DMS53 treated with DMSO at 0.1 percent for 48 hours (cell line): Measurements from ENCODE around the gene TRAF7.

Experiments
- DNase-seq: peaks from one replicate; lab custom pipeline; 2025; ENCODE audit not compliant: unreplicated experiment; lab: John Stamatoyannopoulos, UW

Gene TRAF7

DNA sequence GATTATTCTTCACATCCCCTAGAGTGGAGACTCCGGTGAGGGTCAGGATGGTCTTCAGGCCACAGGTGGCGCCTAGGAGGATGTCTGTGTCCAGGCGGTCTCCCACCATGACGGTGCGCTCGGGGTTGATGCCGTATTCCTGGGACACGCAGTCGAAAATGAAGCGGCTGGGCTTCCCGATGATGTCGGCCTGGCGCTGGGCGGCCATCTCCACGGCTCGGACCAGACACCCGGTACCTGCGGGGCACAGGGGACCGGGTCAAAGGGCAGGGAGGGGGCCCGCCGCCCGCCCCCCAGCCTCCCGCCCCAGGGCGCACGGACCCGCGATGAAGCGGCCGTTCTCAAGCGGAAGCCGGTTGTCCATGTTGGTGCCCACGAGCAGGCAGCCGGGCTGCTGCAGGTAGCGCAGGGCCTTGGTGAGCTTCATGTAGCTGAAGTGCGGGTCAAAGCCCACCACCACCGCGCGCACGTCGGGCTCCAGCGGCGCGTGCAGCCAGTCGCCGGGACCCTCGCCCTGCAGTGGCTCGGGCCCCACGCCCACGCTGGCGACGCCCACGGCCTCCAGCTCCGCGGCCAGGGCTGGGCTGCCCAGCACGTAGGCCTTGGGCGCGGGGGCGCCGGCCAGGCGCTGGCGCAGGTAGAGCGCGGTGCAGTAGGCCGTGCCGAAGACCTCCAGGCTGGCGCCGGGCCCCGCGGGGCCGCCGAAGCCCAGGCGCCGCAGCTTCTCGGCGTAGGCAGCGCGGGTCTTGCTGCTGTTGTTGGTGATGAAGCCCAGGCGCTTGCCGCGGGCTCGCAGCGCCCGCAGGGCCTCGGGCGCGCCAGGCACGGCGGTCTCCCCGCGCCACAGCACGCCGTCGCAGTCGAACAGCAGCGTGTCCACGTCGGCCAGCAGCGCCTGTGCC is 58.5 kb downstream of the TRAF7 start:
- no peak for DNase-seq

DNA sequence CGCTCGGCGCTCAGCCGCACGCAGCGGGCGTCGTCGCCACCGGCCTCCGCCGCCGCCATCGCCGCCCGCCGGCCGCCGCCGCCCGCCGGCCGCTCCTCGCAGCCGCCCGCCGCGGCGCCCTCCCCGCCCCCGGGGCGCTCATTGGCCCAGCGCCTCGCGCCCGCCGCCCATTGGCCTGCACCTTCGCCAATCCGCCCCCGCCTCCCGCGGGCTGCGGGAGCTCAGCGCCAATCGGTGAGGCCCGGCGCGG is 59.1 kb downstream of the TRAF7 start, which contains the start of gene PGP:
TSS of gene PGP (minus strand) at position 122 of the 250 bp plus-strand sequence. CDS start at position 59, 63 bp downstream.
- DNase-seq = no peak

DNA sequence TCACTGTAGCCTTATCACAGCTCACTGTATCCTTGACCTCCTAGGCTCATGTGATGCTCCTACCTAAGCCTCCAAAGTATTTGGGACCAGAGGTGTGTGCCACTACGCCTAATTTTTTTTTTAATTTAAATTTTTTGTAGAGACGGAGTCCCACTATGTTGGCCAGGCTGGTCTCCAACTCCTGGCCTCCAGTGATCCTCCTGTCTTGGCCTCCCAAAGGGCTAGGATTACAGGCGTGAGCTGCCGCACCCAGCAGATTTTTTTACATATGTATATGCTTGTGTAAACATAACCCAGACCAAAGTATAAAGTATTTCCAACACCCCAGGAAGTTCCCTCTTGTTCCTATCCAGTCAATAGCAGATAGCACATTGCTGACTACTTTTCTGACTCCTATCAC is 60.7 kb downstream of the TRAF7 start:
- no peak for DNase-seq

DNA sequence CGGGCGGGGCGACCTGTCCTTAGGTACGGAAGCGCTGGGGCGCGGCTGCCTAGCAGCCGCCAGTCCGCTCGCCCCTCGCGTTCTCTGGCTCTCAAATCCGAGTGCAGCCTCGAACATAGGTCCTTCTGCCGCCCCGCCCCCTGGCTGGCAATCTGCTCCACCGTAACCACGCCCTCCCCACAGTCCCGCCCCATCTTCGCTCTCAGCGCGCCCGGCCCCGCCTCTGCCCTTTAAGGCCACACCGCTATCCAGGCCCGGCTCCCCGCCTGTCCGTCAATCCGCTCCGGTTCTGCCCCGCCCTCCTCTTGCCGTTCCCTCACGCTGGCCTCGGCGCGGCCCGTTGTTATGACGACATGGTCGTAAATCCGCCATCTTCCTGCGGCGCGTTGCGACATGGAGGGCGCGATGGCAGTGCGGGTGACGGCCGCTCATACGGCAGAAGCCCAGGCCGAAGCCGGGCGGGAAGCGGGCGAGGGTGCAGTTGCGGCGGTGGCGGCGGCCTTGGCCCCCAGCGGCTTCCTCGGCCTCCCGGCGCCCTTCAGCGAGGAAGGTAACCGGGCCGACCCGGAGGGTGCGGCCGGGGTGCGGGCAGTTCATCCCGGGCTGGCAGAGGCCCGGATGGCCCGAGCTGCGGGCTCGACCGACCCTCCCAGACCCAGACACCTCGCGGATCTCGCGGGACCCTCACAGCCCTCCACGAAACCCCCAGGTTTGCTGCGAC is 67.8 kb downstream of the TRAF7 start, which contains the start of gene E4F1:
TSS of gene E4F1 (plus strand) at position 371 of the 721 bp plus-strand sequence. CDS start at position 394, 23 bp downstream.
- peak; percentile 96 for DNase-seq

DNA sequence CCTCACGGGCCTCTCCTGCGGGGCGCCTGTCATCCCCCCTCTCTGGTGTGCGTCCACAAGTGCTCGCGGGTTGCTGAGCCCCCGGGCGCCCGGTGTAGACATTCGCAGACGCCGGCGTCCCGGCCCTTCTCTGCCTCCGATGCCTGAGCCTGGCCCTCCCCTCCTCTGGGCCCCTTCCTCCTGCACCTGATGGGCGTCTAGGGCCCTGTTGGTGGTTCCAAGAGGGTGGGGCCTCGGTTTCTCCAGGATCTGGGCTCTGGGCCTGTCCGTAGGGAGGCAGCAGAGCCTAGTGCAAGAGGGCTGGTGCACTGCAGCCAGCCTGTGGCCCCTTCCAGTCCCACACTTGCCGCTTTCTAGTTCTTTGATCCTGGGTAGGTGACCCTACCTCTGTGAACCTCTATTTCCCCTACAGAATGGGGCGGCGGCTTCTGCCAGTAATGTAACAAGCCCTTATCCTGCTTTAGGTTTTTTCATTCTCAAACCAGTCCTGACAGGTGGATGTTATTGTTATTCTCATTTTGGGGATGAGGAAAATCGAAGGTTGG is 68.4 kb downstream of the TRAF7 start:
- DNase-seq = peak; percentile 14

DNA sequence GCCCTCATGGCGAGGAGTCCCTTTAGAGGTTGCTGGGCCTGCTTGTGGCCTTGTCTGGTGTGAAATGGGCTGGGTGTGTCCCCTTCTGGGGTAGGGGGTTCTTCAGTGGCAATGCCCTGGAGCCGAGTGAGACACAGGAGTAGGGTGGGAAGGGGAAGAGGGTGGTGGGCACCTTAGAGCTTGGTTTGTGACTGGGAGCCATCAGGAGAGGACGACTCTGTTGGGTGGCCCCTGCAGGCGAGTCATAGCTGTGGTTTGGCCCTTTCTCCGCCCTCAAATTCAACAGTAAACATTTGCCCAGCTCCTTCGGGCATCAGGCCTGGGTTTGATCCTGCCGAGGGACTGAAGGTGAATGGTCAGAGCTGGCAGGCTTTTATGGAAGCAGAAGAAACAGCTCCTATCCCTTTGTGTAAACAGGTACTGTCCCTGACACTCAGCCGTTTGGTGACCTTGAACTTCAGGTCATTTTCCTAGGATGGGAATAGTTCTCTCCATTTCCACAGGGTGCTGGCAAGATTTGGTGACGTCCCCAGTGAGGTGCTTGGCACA is 70.7 kb downstream of the TRAF7 start:
- peak; percentile 33 for DNase-seq

DNA sequence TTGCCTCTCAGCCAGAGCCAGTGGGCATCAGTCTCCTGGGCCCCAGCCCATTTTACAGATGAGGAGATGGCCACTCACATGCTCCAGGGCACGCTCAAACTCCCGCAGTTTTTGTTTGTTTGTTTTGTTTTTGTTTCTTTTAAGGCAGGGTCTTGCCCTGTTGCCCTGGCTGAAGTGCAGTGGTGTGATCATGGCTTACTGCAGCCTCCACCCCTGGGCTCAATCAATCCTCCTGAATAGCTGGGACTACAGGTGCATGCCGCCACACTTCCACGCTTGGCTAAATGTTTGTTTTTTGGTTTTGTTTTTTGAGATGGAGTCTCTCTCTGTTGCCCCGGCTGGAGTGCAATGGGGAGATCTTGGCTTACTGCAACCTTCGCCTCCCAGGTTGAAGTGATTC is 71.3 kb downstream of the TRAF7 start:
- DNase-seq = no peak
